Endothelial cell of umbilical vein (primary cell): Measurements from ENCODE around the gene DDA1. TPM values are rescaled to one million over a fixed set of nuclear protein-coding genes. Genes with fewer than 3 reads are reported as not detected.
A peak's percentile ranks its signal among the peaks of the same experiment; 100 is the strongest.

ENCODE experiments used
- BruUV-seq: library from RNA; stranded (reverse); fragments of 400-500 nt; replicated peaks from 2 replicates; lab custom pipeline; 2021; lab: Mats Ljungman, UMichigan
- CTCF ChIA-PET: fragments of 300-600, 350-600 bp; sonication (Branson Sonifier 250); formaldehyde crosslinking; loops from one replicate; lab custom pipeline; 2021; ENCODE audit warnings: antibody characterized with exemption, inconsistent platforms; lab: Charles Lee
- POLR2A ChIA-PET: fragments of 300-600, 350-600 bp; sonication (Branson Sonifier 250); formaldehyde crosslinking; loops from one replicate; lab custom pipeline; 2021; ENCODE audit warnings: antibody characterized with exemption, inconsistent platforms; lab: Charles Lee
- DNase-seq: peaks from one replicate; pipeline ENCODE4 v3.0.0-alpha.2; 2011; ENCODE audit warnings: low read depth, low spot score
- FAIRE-seq: peaks from 2 replicates; lab custom pipeline; 2011; peaks lifted over from hg19 to GRCh38; lab: Jason Lieb, UNC
- H2AFZ ChIP-seq: 2 replicates; pipeline ENCODE4 v1.6.0; 2012; ENCODE audit warnings: low read depth, low read length, control low read depth, inconsistent platforms
- H3K27ac ChIP-seq: 2 replicates; pipeline ENCODE4 v1.5.1; 2011; ENCODE audit warnings: low read depth, mild to moderate bottlenecking, control low read depth, low read length, moderate library complexity; ENCODE audit not compliant: insufficient read depth
- H3K27me3 ChIP-seq, 2 experiments: 2 replicates each; pipeline versions ENCODE4 v1.6.0 to v1.6.1; 2011; ENCODE audit warnings: low read length in 2 of 2, mixed read lengths in 1 of 2; ENCODE audit not compliant: control insufficient read depth in 2 of 2, insufficient read depth in 2 of 2
- H3K36me3 ChIP-seq, 2 experiments: 2 replicates in 1 of 2; 3 replicates in 1 of 2; pipeline ENCODE4 v1.5.1; 2011; ENCODE audit warnings: low read length in 2 of 2, mild to moderate bottlenecking in 1 of 2, moderate library complexity in 1 of 2; ENCODE audit not compliant: control insufficient read depth in 2 of 2, insufficient read depth in 2 of 2; ENCODE audit errors: extremely low read depth in 1 of 2
- H3K4me1 ChIP-seq: 3 replicates; pipeline ENCODE4 v1.5.1; 2011; ENCODE audit warnings: mild to moderate bottlenecking, low read length; ENCODE audit not compliant: control insufficient read depth, insufficient read depth; ENCODE audit errors: extremely low read depth
- H3K4me2 ChIP-seq: 2 replicates; pipeline ENCODE4 v1.6.1; 2011; ENCODE audit warnings: low read length, control low read depth, mixed read lengths; ENCODE audit not compliant: insufficient read depth
- H3K4me3 ChIP-seq, 3 experiments: fragments of 200-600 bp in 1 of 3; sonication (generic), shearing (Covaris generic) in 1 of 3; replicated peaks in 1 of 3; 2 replicates each; pipeline ENCODE4 v1.5.1; 2011 to 2016; ENCODE audit warnings: control low read depth in 3 of 3, low read length in 3 of 3, mild to moderate bottlenecking in 2 of 3, inconsistent platforms in 1 of 3, low read depth in 1 of 3, moderate library complexity in 1 of 3; ENCODE audit not compliant: insufficient read depth in 1 of 3
- H3K79me2 ChIP-seq: 2 replicates; pipeline ENCODE4 v1.6.0; 2012; ENCODE audit warnings: low read length, inconsistent platforms; ENCODE audit not compliant: control insufficient read depth, insufficient read depth
- H3K9ac ChIP-seq: replicated peaks from 2 replicates; pipeline ENCODE3; 2011; ENCODE audit warnings: low read length, control low read depth; ENCODE audit not compliant: insufficient read depth; ENCODE audit errors: extremely low read depth
- H3K9me1 ChIP-seq: replicated peaks from 3 replicates; pipeline ENCODE4 v1.6.0; 2011; ENCODE audit warnings: mild to moderate bottlenecking, low read length; ENCODE audit not compliant: control insufficient read depth, insufficient read depth; ENCODE audit errors: extremely low read depth
- H3K9me3 ChIP-seq: replicated peaks from 2 replicates; pipeline ENCODE4 v1.5.1; 2012; ENCODE audit warnings: low read length, inconsistent platforms; ENCODE audit not compliant: control insufficient read depth, insufficient read depth
- H4K20me1 ChIP-seq: replicated peaks from 2 replicates; pipeline ENCODE3; 2011; ENCODE audit warnings: mild to moderate bottlenecking, low read length; ENCODE audit not compliant: control insufficient read depth, insufficient read depth; ENCODE audit errors: extremely low read depth
- FOS ChIP-seq: IDR thresholded peaks from 2 replicates; pipeline ENCODE4 v1.6.1; 2011; ENCODE audit warnings: mild to moderate bottlenecking, low read length, moderate library complexity, borderline replicate concordance; ENCODE audit not compliant: insufficient read depth
- MAX ChIP-seq: IDR thresholded peaks from 2 replicates; pipeline ENCODE4 v1.6.1; 2011; ENCODE audit not compliant: insufficient read depth, insufficient read length
- MYC ChIP-seq: IDR thresholded peaks from one replicate; pipeline ENCODE4 v1.6.1; 2011; ENCODE audit warnings: mild to moderate bottlenecking, low read depth, low read length
- POLR2AphosphoS5 ChIP-seq: IDR thresholded peaks from 2 replicates; pipeline ENCODE4 v1.6.1; 2012; ENCODE audit warnings: low read depth, mild to moderate bottlenecking, control low read depth, low read length, moderate library complexity; ENCODE audit not compliant: insufficient read depth
- dilution Hi-C: fragments of 300-500 bp; cut with MboI; formaldehyde crosslinking; loops from one replicate; pipeline ENCODE4 v1.15.0; 2019; ENCODE audit warnings: low sequenced_read_pairs; ENCODE audit not compliant: extremely low pct_ligation_motif_present
- intact Hi-C: fragments of 100-400 bp; cut with micrococcal nuclease; formaldehyde crosslinking; loops from one replicate; pipeline ENCODE4 v1.10.0; 2022
- polyA plus RNA-seq, 4 experiments: library from polyadenylated mRNA; depleted of rRNA in 3 of 4; stranded (reverse) in 3 of 4; unstranded in 1 of 4; fragments of >200 nt; gene quantifications; 2 replicates each; pipeline versions ENCODE4 v1.2.1 to v1.2.3, GENCODE V29; 2011 to 2012; ENCODE audit warnings: missing spikeins in 1 of 4
- total RNA-seq: library from RNA; stranded (reverse); gene quantifications from 2 replicates; pipeline ENCODE4 v1.2.3, GENCODE V29; 2021
- TF ChIP-seq, protein P1 (sequence below), 2 donors: IDR thresholded peaks; 1 replicate in 1 of 2; 2 replicates in 1 of 2; pipeline ENCODE4 v1.5.1; 2011; ENCODE audit warnings: low read length in 2 of 2, mild to moderate bottlenecking in 2 of 2, moderate library complexity in 2 of 2, control low read depth in 1 of 2, inconsistent platforms in 1 of 2, low read depth in 1 of 2; ENCODE audit not compliant: insufficient read depth in 1 of 2; ENCODE audit errors: extremely low read depth in 1 of 2

DDA1 gene
- total and polyA plus RNA-seq, 2 donors (not counting 3 experiments of a cell fraction or from before 2014, with no cell fraction given): 52.9 to 64.7 TPM

DNA sequence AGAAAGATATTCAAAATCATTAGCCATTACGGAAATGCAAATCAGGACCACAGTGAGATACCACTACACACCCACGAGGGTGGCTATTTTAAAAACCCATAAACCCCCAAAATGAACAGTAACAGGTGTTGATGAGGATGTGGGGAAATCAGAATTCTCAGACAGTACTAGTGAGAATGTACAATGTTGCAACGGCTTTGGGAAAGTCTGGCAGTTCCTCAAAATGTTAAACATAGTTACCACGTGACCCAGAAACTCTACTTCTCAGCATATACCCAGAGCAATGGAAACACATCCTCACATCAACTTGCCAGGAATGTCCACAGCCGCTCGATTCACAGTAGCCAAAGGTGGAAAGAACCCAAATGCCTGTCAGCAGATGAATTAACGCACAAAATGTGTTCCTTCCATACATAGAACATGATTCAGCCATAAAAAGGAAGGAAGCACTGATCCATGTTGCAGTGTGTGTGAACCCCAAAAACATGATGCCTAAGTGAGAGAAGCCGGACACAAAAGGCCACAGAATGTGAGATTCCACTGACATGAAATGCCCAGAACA lies 60.7 kb downstream of the DDA1 start:
- CTCF ChIA-PET: interaction anchor here (2.4 kb wide), 1 partner anchor 15 kb away, joined by 11 read pairs; no protein-coding TSS in a partner anchor
- peak; percentile 60 for FAIRE-seq
- H3K4me3 ChIP-seq: no peak overlapping the region
- H2AFZ ChIP-seq: peak overlapping the region; percentile 4
- DNase-seq: no peak
- H3K79me2 ChIP-seq: no peaks in the 10 kb centered on the region
- intact Hi-C loops (no loop called here), dilution Hi-C loops (no loop called here)
- H3K4me1 ChIP-seq: peaks cover 3% of the 10 kb centered on the region
- no peak overlapping the region for H3K9ac ChIP-seq
- no peaks in the 10 kb centered on the region for H3K36me3 ChIP-seq
- H3K9me3 ChIP-seq: no peaks in the 10 kb centered on the region
- no peaks in the 10 kb centered on the region for H3K9me1 ChIP-seq
- H3K27ac ChIP-seq: no peak overlapping the region
- no peaks in the 10 kb centered on the region for H4K20me1 ChIP-seq
- H3K4me2 ChIP-seq: no peak overlapping the region
- no peak for TF ChIP-seq FOS
- no peak for TF ChIP-seq MAX
- TF ChIP-seq MYC: no peak
- no peak for TF ChIP-seq POLR2AphosphoS5
- TF ChIP-seq, protein P1, sequence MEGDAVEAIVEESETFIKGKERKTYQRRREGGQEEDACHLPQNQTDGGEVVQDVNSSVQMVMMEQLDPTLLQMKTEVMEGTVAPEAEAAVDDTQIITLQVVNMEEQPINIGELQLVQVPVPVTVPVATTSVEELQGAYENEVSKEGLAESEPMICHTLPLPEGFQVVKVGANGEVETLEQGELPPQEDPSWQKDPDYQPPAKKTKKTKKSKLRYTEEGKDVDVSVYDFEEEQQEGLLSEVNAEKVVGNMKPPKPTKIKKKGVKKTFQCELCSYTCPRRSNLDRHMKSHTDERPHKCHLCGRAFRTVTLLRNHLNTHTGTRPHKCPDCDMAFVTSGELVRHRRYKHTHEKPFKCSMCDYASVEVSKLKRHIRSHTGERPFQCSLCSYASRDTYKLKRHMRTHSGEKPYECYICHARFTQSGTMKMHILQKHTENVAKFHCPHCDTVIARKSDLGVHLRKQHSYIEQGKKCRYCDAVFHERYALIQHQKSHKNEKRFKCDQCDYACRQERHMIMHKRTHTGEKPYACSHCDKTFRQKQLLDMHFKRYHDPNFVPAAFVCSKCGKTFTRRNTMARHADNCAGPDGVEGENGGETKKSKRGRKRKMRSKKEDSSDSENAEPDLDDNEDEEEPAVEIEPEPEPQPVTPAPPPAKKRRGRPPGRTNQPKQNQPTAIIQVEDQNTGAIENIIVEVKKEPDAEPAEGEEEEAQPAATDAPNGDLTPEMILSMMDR (IDR thresholded peaks at IDR 0.05; ENCODE audit: extremely low read depth in 1 of 2, insufficient read depth in 1 of 2, low read depth in 1 of 2, low read length in 2 of 2): no peak
- no peaks in the 10 kb centered on the region for H3K27me3 ChIP-seq
- BruUV-seq: no TSS peak
- POLR2A ChIA-PET: no interaction called here

Other genes with a start within 250 kb of the DDA1 start
- gene HAUS8, start 234.1 kb upstream of the DDA1 start, total RNA-seq: 23.4 and 30.3 TPM in 2 replicates
- 9.0 and 9.6 TPM in 2 replicates for gene HAUS8, start 234.1 kb upstream of the DDA1 start, polyA plus RNA-seq
- 119 and 124 TPM in 2 replicates for gene MYO9B, start 233.8 kb upstream of the DDA1 start, total RNA-seq
- gene MYO9B, start 233.8 kb upstream of the DDA1 start, polyA plus RNA-seq: 64.4 and 69.8 TPM in 2 replicates
- 21.2 and 21.3 TPM in 2 replicates for gene USE1, start 94.2 kb upstream of the DDA1 start, total RNA-seq
- 27.6 and 29.8 TPM in 2 replicates for gene USE1, start 94.2 kb upstream of the DDA1 start, polyA plus RNA-seq
- gene OCEL1, start 83.3 kb upstream of the DDA1 start, total RNA-seq: 12.5 and 13.0 TPM in 2 replicates
- gene OCEL1, start 83.3 kb upstream of the DDA1 start, polyA plus RNA-seq: 7.4 and 7.7 TPM in 2 replicates
- gene NR2F6, start 63.6 kb upstream of the DDA1 start, total RNA-seq: 36.1 and 39.2 TPM in 2 replicates
- 38.9 and 53.7 TPM in 2 replicates for gene NR2F6, start 63.6 kb upstream of the DDA1 start, polyA plus RNA-seq
- 14.8 and 19.4 TPM in 2 replicates for gene USHBP1, start 44.8 kb upstream of the DDA1 start, total RNA-seq
- 16.2 and 20.4 TPM in 2 replicates for gene USHBP1, start 44.8 kb upstream of the DDA1 start, polyA plus RNA-seq
- gene BABAM1, start 42.1 kb upstream of the DDA1 start, total RNA-seq: 110 and 118 TPM in 2 replicates
- gene BABAM1, start 42.1 kb upstream of the DDA1 start, polyA plus RNA-seq: 129 and 140 TPM in 2 replicates
- gene ANKLE1, start 27.7 kb upstream of the DDA1 start, total RNA-seq: 3.1 and 5.2 TPM in 2 replicates
- 1.9 and 2.8 TPM in 2 replicates for gene ANKLE1, start 27.7 kb upstream of the DDA1 start, polyA plus RNA-seq
- gene ABHD8, start 6.1 kb upstream of the DDA1 start, total RNA-seq: 5.9 and 6.8 TPM in 2 replicates
- 8.7 and 12.7 TPM in 2 replicates for gene ABHD8, start 6.1 kb upstream of the DDA1 start, polyA plus RNA-seq
- 55.7 and 61.6 TPM in 2 replicates for gene MRPL34, start 3.7 kb upstream of the DDA1 start, total RNA-seq
- gene MRPL34, start 3.7 kb upstream of the DDA1 start, polyA plus RNA-seq: 45.5 and 50.1 TPM in 2 replicates
- gene ANO8, start 25.3 kb downstream of the DDA1 start, total RNA-seq: 6.8 and 7.5 TPM in 2 replicates
- gene ANO8, start 25.3 kb downstream of the DDA1 start, polyA plus RNA-seq: 3.5 and 3.8 TPM in 2 replicates
- 28.1 and 34.7 TPM in 2 replicates for gene GTPBP3, start 28.0 kb downstream of the DDA1 start, total RNA-seq
- gene GTPBP3, start 28.0 kb downstream of the DDA1 start, polyA plus RNA-seq: 12.7 and 15.4 TPM in 2 replicates
- gene PLVAP, start 67.8 kb downstream of the DDA1 start, total RNA-seq: 5.7 and 11.1 TPM in 2 replicates
- gene PLVAP, start 67.8 kb downstream of the DDA1 start, polyA plus RNA-seq: 16.9 and 19.9 TPM in 2 replicates
- gene CCDC194, start 84.6 kb downstream of the DDA1 start, total RNA-seq: not detected in 2 replicates
- 0.11 and 0.12 TPM in 2 replicates for gene CCDC194, start 84.6 kb downstream of the DDA1 start, polyA plus RNA-seq
- gene BST2, start 96.1 kb downstream of the DDA1 start, total RNA-seq: 20.7 and 21.2 TPM in 2 replicates
- gene BST2, start 96.1 kb downstream of the DDA1 start, polyA plus RNA-seq: 145 and 146 TPM in 2 replicates
- gene MVB12A, start 110.5 kb downstream of the DDA1 start, total RNA-seq: 58.1 and 63.3 TPM in 2 replicates
- gene MVB12A, start 110.5 kb downstream of the DDA1 start, polyA plus RNA-seq: 88.8 and 109 TPM in 2 replicates
- not detected in 2 replicates for gene TMEM221, start 139.1 kb downstream of the DDA1 start, total RNA-seq
- 0.06 and 0.08 TPM in 2 replicates for gene TMEM221, start 139.1 kb downstream of the DDA1 start, polyA plus RNA-seq
- not detected in 2 replicates for gene NXNL1, start 151.4 kb downstream of the DDA1 start, total RNA-seq
- gene NXNL1, start 151.4 kb downstream of the DDA1 start, polyA plus RNA-seq: not detected in 2 replicates
- gene SLC27A1, start 161.0 kb downstream of the DDA1 start, total RNA-seq: 13.5 and 14.9 TPM in 2 replicates
- 10.4 and 11.9 TPM in 2 replicates for gene SLC27A1, start 161.0 kb downstream of the DDA1 start, polyA plus RNA-seq
- 99.2 and 110 TPM in 2 replicates for gene PGLS, start 202.1 kb downstream of the DDA1 start, total RNA-seq
- gene PGLS, start 202.1 kb downstream of the DDA1 start, polyA plus RNA-seq: 139 and 204 TPM in 2 replicates
- 240 and 263 TPM in 2 replicates for gene COLGALT1, start 246.1 kb downstream of the DDA1 start, total RNA-seq
- 355 and 406 TPM in 2 replicates for gene COLGALT1, start 246.1 kb downstream of the DDA1 start, polyA plus RNA-seq